HG03175 (cell line): ENCODE data around the gene CDH10.

Source experiments
- ATAC-seq: cut with Tn5 transposase; IDR thresholded peaks from one replicate; pipeline ENCODE4 v1.9.1; 2021; ENCODE audit warnings: mild to moderate bottlenecking, moderate library complexity; ENCODE audit not compliant: unreplicated experiment

Gene CDH10

GRCh38 chr5:24644761-24645160 lies at the start of gene CDH10:
TSS of gene CDH10 (minus strand) at chr5:24644978. CDS start at chr5:24593490, 51,488 bp downstream.
- ATAC-seq = no peak

- ATAC-seq = no peak
Observed at GRCh38 chr5:24693609-24694008, 48.8 kb upstream of the CDH10 start.

- ATAC-seq = no peak
Observed at GRCh38 chr5:24691074-24691473, 46.3 kb upstream of the CDH10 start.

- no peak for ATAC-seq
Observed at GRCh38 chr5:24681106-24681505, 36.3 kb upstream of the CDH10 start.

- no peak for ATAC-seq
Observed at GRCh38 chr5:24668050-24668449, 23.3 kb upstream of the CDH10 start.

- ATAC-seq = no peak
Observed at GRCh38 chr5:24649531-24649930, 4.8 kb upstream of the CDH10 start.

- no peak for ATAC-seq
Observed at GRCh38 chr5:24646915-24647314, 2.1 kb upstream of the CDH10 start.

GRCh38 chr5:24645483-24645882 lies 705 bp upstream of the CDH10 start:
- no peak for ATAC-seq

GRCh38 chr5:24643880-24644279 lies 898 bp downstream of the CDH10 start:
- no peak for ATAC-seq

GRCh38 chr5:24643156-24643555 lies 1.6 kb downstream of the CDH10 start:
- no peak for ATAC-seq

- ATAC-seq = no peak
Observed at GRCh38 chr5:24642022-24642421, 2.8 kb downstream of the CDH10 start.

- ATAC-seq = no peak
Observed at GRCh38 chr5:24635209-24635608, 9.6 kb downstream of the CDH10 start.

GRCh38 chr5:24633715-24634325 lies 11.0 kb downstream of the CDH10 start:
- ATAC-seq = peak; percentile 65

- no peak for ATAC-seq
Observed at GRCh38 chr5:24632353-24632752, 12.4 kb downstream of the CDH10 start.

GRCh38 chr5:24630918-24631317 lies 13.9 kb downstream of the CDH10 start:
- no peak for ATAC-seq

GRCh38 chr5:24629798-24630197 lies 15.0 kb downstream of the CDH10 start:
- no peak for ATAC-seq

- ATAC-seq = no peak
Observed at GRCh38 chr5:24624872-24625271, 19.9 kb downstream of the CDH10 start.

GRCh38 chr5:24623624-24624023 lies 21.2 kb downstream of the CDH10 start:
- ATAC-seq = no peak

GRCh38 chr5:24623031-24623430 lies 21.7 kb downstream of the CDH10 start:
- ATAC-seq = no peak

GRCh38 chr5:24621792-24622191 lies 23.0 kb downstream of the CDH10 start:
- ATAC-seq = no peak

- ATAC-seq = no peak
Observed at GRCh38 chr5:24616566-24616965, 28.2 kb downstream of the CDH10 start.

GRCh38 chr5:24615159-24615558 lies 29.6 kb downstream of the CDH10 start:
- ATAC-seq = no peak

GRCh38 chr5:24609706-24610105 lies 35.1 kb downstream of the CDH10 start:
- no peak for ATAC-seq
